GM06990 (cell line): ENCODE measurements around the gene KCNAB3.

Source experiments
- DNase-seq: peaks from one replicate; pipeline ENCODE4 v3.0.0-alpha.2; 2011; ENCODE audit not compliant: insufficient read length; ENCODE audit errors: extremely low read depth
- H3K27me3 ChIP-seq: replicated peaks from 2 replicates; pipeline ENCODE4 v1.6.0; 2011; ENCODE audit warnings: low read length; ENCODE audit not compliant: control insufficient read depth, insufficient read depth
- H3K36me3 ChIP-seq: 2 replicates; pipeline ENCODE4 v1.5.1; 2011; ENCODE audit warnings: low read length; ENCODE audit not compliant: control insufficient read depth, insufficient read depth
- H3K4me3 ChIP-seq: replicated peaks from 2 replicates; pipeline ENCODE4 v1.5.1; 2011; ENCODE audit warnings: low read depth, mild to moderate bottlenecking, control low read depth, low read length
- TF ChIP-seq, protein P1 (sequence below): IDR thresholded peaks from 2 replicates; pipeline ENCODE4 v1.5.1; 2011; ENCODE audit warnings: low read length, control low read depth, mild to moderate bottlenecking, inconsistent platforms; ENCODE audit not compliant: insufficient read depth, poor library complexity, severe bottlenecking

KCNAB3 gene

DNA sequence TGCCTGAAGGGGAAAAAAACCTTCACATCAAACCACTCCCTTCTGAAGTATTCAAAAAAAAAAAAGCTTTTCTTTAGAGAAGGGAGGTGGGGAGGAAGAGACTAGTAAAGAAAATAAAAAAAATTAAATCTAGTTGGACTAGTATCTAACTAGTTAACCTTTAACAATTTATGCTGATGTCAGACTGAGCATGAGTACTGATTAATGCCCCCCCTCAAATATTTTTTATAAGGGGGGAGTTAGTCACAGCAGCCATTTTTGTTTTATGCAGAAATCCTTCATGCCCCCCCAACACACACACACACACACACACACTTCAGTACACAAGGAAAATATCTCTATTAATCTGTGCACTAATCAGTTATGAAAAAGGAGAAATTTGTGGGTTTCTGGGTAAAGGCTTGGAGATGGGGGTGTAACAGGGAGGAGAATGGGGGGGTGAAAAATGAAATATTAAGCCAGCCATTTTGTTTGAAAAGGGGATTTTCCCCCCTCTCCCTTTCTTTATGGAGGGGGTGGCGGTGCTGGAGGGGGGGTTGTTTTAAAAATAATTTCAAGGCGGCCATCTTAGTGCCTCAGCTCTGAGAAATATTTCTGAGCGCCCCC lies 45.8 kb downstream of the KCNAB3 start:
- TF ChIP-seq, protein P1, sequence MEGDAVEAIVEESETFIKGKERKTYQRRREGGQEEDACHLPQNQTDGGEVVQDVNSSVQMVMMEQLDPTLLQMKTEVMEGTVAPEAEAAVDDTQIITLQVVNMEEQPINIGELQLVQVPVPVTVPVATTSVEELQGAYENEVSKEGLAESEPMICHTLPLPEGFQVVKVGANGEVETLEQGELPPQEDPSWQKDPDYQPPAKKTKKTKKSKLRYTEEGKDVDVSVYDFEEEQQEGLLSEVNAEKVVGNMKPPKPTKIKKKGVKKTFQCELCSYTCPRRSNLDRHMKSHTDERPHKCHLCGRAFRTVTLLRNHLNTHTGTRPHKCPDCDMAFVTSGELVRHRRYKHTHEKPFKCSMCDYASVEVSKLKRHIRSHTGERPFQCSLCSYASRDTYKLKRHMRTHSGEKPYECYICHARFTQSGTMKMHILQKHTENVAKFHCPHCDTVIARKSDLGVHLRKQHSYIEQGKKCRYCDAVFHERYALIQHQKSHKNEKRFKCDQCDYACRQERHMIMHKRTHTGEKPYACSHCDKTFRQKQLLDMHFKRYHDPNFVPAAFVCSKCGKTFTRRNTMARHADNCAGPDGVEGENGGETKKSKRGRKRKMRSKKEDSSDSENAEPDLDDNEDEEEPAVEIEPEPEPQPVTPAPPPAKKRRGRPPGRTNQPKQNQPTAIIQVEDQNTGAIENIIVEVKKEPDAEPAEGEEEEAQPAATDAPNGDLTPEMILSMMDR = no peak
- peaks cover 7% of the 10 kb centered on the region for H3K36me3 ChIP-seq
- H3K4me3 ChIP-seq = peak overlapping the region; percentile 95
- DNase-seq = no peak
- H3K27me3 ChIP-seq = no peaks in the 10 kb centered on the region

DNA sequence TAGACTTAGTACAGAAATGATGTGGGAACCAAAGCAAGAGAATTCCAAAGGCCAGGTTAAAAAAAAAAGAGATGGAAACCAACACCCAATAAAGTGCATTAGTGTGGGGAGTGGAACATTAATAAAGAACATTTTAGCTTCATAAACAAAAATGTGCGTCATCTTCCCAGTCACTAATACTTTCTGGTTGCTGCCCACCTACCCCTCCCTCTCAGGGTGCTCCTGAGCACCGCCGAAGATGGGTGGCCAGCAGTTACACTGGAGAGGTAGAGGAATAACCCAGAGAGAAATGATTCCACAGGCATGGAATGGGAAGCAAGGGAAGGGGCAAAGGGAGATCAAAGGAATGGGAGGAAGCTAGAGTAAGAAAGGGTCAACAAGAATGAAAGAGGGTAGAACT lies 47.0 kb downstream of the KCNAB3 start:
- no peak for DNase-seq
- TF ChIP-seq, protein P1 = no peak
- H3K36me3 ChIP-seq = peaks cover 7% of the 10 kb centered on the region
- no peaks in the 10 kb centered on the region for H3K27me3 ChIP-seq
- H3K4me3 ChIP-seq = no peak overlapping the region

DNA sequence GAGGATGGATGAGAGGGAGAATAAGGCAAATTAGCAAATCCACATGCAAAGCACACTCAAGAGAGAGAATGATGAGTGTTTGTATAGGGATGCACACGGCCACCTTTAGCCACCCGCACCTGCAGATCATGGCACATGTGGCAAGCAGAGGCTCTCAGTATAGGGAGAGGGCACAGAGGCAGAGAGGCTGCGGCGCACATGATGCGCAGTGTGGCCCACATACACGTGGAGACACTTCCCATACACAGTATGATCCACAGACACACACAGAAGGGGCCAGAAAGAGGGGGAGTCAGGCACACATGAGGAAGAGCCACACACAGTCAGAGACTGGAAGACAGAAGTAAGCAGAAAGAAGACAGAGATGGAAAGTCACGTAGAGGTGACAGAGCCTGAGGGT lies 47.6 kb downstream of the KCNAB3 start:
- no peaks in the 10 kb centered on the region for H3K27me3 ChIP-seq
- no peak overlapping the region for H3K4me3 ChIP-seq
- H3K36me3 ChIP-seq = peaks cover 7% of the 10 kb centered on the region
- TF ChIP-seq, protein P1 = no peak
- no peak for DNase-seq

DNA sequence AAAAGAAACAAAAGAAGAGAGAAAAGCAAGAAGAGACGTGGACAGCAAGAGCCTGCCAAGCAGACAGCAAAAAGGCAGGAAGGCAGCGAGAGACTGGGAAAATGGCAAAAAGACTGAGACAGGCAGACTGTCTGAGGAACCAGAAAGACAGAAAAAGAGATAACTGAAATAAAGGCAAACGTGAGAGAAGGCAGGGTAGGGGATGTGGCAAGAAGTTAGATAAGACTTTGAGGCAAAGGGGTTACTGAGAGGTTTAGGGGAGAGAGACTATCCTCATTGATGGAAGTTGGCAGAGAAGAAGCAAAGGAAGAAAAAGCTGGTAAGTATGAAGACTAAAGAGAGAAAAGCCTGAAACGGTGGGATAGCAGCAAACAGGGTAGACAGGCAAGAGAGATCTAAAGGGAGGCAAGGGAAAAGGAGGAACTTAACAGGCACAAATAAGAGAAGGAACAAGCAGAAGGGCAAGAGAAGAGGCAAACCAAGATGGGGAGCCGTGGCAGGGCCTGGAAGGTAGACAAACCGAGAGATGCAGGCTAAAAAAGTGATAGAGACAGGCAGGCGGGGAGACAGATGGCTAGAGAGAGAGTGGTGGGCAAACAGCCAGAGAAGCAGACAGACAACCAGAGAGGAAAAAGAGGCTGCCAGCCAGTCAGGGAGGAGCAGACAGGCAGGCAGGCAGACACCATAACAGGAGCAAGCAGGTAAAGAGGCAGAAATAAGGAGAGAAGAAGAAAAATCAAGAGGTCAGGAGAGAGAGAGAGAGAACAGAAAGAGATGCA lies 48.2 kb downstream of the KCNAB3 start:
- DNase-seq = no peak
- peaks cover 7% of the 10 kb centered on the region for H3K36me3 ChIP-seq
- TF ChIP-seq, protein P1 = no peak
- H3K4me3 ChIP-seq = no peak overlapping the region
- H3K27me3 ChIP-seq = no peaks in the 10 kb centered on the region

DNA sequence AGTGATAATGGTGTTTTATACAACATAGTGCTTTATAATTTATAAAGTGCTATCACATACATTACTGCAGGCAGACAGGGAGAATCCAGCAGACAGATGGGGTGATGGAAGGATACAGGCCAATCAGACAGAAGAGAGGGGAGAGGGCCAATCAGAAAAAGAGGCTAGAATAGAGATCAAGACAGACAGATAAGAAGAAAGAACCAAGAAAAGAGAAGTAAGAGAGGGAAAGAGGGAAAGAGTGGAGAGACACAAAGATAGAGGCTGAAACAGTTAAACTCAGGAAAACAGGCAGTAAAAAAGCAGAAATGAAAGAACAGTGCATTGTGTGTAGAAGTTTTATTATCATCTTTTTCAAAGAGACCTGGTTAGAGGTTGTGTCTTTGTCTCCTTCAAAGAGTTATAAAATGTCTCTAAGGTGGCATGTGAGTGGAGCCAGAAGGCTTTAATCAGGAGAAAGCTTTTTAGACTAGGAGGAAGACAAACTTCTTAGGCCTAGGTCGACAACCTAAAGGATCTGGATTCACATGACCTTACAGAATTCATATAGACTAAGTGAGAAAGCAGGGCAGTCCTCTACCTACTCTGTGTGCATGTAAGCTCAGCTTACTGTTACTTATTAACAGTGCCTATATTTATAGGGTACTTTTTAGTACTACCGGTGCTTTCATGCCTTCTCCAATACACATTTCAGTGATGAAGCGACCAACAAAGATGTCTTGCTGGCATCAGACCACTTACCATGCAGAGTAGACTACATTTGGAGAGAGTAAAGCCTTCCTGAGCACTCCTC lies 49.4 kb downstream of the KCNAB3 start:
- no peak overlapping the region for H3K4me3 ChIP-seq
- TF ChIP-seq, protein P1 = no peak
- no peaks in the 10 kb centered on the region for H3K27me3 ChIP-seq
- H3K36me3 ChIP-seq = peaks cover 7% of the 10 kb centered on the region
- DNase-seq = no peak
